Thyroid gland (tissue), 4 donors: ENCODE measurements around the gene TUBA3E.
"Not testable (repeated sequence)": the region's sequence is repeated elsewhere in the genome, so short reads cannot be mapped to it uniquely, and the experiment has no call there.

Source experiments
- CTCF ChIP-seq, 6 experiments: fragments of 200-600 bp in 3 of 6; fragments of 450-650 bp in 3 of 6; sonication (generic) in 3 of 6; IDR thresholded peaks; one replicate each; pipeline ENCODE4 v1.5.1; 2016 to 2019; ENCODE audit warnings: antibody characterized with exemption in 6 of 6, mild to moderate bottlenecking in 2 of 6, inconsistent platforms in 1 of 6, moderate library complexity in 1 of 6
- POLR2A ChIP-seq, 2 donors: fragments of 450-650 bp; IDR thresholded peaks; one replicate each; pipeline ENCODE4 v1.6.1; 2017; ENCODE audit warnings: antibody characterized with exemption in 2 of 2, mild to moderate bottlenecking in 2 of 2, moderate library complexity in 1 of 2

DNA sequence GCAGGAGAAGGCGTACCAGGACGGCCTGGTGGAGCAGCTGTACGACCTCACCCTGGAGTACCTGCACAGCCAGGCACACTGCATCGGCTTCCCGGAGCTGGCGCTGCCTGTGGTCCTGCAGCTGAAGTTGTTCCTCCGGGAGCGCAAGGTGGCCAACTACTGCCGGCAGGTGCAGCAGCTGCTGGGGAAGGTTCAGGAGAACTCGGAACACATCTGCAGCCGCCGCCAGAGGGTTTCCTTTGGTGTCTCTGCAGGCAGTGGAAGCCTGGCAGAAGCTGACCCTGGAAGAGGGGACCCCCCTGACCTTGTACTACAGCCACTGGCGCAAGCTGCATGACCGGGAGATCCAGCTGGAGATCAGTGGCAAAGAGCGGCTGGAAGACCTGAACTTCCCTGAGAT is 32.7 kb upstream of the TUBA3E start:
- not testable (repeated sequence) for TF ChIP-seq POLR2A, CTCF (IDR thresholded peaks at IDR 0.05)
